HEK293T (cell line): Measurements from ENCODE around the gene FAM210B.

Experiments used
- CTCF ChIA-PET: fragments of 350-600 bp; formaldehyde crosslinking; extraction: SDS; loops from one replicate; lab custom pipeline; 2021; ENCODE audit warnings: antibody characterized with exemption, inconsistent platforms; lab: Yijun Ruan, JAX
- POLR2A ChIA-PET: fragments of 350-600 bp; formaldehyde crosslinking; extraction: SDS; loops from one replicate; lab custom pipeline; 2020; ENCODE audit warnings: antibody characterized with exemption, inconsistent platforms; lab: Yijun Ruan, JAX
- DNase-seq: peaks from one replicate; pipeline ENCODE4 v3.0.0; 2012; ENCODE audit warnings: mixed read lengths; ENCODE audit errors: extremely low spot score
- ARNT ChIP-seq: fragments of 450-650 bp; IDR thresholded peaks from 2 replicates; pipeline ENCODE4 v1.6.1; 2017; ENCODE audit warnings: mild to moderate bottlenecking
- BHLHE40 ChIP-seq: fragments of 450-650 bp; IDR thresholded peaks from 2 replicates; pipeline ENCODE4 v1.6.1; 2016; ENCODE audit warnings: mild to moderate bottlenecking, moderate library complexity, borderline replicate concordance
- CTBP1 ChIP-seq: fragments of 450-650 bp; IDR thresholded peaks from 2 replicates; pipeline ENCODE4 v1.6.1; 2016; ENCODE audit warnings: borderline replicate concordance
- ELF4 ChIP-seq: fragments of 450-650 bp; IDR thresholded peaks from 2 replicates; pipeline ENCODE4 v1.6.1; 2017; ENCODE audit warnings: antibody characterized with exemption
- FOXA1 ChIP-seq: fragments of 450-650 bp; IDR thresholded peaks from 2 replicates; pipeline ENCODE4 v1.6.1; 2016; ENCODE audit warnings: mild to moderate bottlenecking
- FOXK2 ChIP-seq: fragments of 450-650 bp; IDR thresholded peaks from 2 replicates; pipeline ENCODE4 v1.6.1; 2016; ENCODE audit warnings: mild to moderate bottlenecking
- FOXM1 ChIP-seq: fragments of 450-650 bp; IDR thresholded peaks from 2 replicates; pipeline ENCODE4 v1.6.1; 2017; ENCODE audit warnings: mild to moderate bottlenecking, borderline replicate concordance
- HDGF ChIP-seq: fragments of 450-650 bp; IDR thresholded peaks from 2 replicates; pipeline ENCODE4 v1.6.1; 2017; ENCODE audit warnings: antibody characterized with exemption, borderline replicate concordance
- L3MBTL2 ChIP-seq: fragments of 450-650 bp; conservative IDR thresholded peaks from 2 replicates; pipeline ENCODE4 v1.6.1; 2016; ENCODE audit warnings: mild to moderate bottlenecking
- LEF1 ChIP-seq: fragments of 450-650 bp; IDR thresholded peaks from 2 replicates; pipeline ENCODE4 v1.6.1; 2017; ENCODE audit warnings: mild to moderate bottlenecking, borderline replicate concordance
- NFRKB ChIP-seq: fragments of 450-650 bp; IDR thresholded peaks from 2 replicates; pipeline ENCODE4 v1.6.1; 2016; ENCODE audit warnings: mild to moderate bottlenecking, moderate library complexity
- PKNOX1 ChIP-seq: fragments of 450-650 bp; IDR thresholded peaks from 2 replicates; pipeline ENCODE4 v1.6.1; 2016
- SP1 ChIP-seq: fragments of 450-650 bp; IDR thresholded peaks from 2 replicates; pipeline ENCODE4 v1.6.1; 2017
- SUZ12 ChIP-seq: fragments of 450-650 bp; IDR thresholded peaks from 2 replicates; pipeline ENCODE4 v1.6.1; 2016; ENCODE audit warnings: mild to moderate bottlenecking
- TARDBP ChIP-seq: fragments of 450-650 bp; IDR thresholded peaks from 2 replicates; pipeline ENCODE4 v1.6.1; 2016
- ZNF384 ChIP-seq: fragments of 450-650 bp; IDR thresholded peaks from 2 replicates; pipeline ENCODE4 v1.6.1; 2016

The FAM210B gene

GRCh38 chr20:56348305-56348693 is 10.5 kb upstream of the FAM210B start:
- CTCF ChIA-PET: no interaction called here
- POLR2A ChIA-PET: no interaction called here
- no peak for TF ChIP-seq LEF1
- 0 out of 2 replicates have a peak, but pooled peaks have one; percentile 11 for TF ChIP-seq PKNOX1
- DNase-seq: no peak

- no peak for TF ChIP-seq SUZ12
- no peak for TF ChIP-seq ZNF384
- TF ChIP-seq PKNOX1: no peak
- TF ChIP-seq NFRKB: no peak
- no peak for DNase-seq
- ChIA-PET CTCF (no interaction called here), POLR2A (no interaction called here)
Measured at GRCh38 chr20:56348746-56349145, 10.0 kb upstream of the FAM210B start.

- DNase-seq: no peak
- no peak for TF ChIP-seq ARNT
- no peak for TF ChIP-seq HDGF
- POLR2A ChIA-PET: no interaction called here
Measured at GRCh38 chr20:56350842-56351241, 7.9 kb upstream of the FAM210B start.

DNA sequence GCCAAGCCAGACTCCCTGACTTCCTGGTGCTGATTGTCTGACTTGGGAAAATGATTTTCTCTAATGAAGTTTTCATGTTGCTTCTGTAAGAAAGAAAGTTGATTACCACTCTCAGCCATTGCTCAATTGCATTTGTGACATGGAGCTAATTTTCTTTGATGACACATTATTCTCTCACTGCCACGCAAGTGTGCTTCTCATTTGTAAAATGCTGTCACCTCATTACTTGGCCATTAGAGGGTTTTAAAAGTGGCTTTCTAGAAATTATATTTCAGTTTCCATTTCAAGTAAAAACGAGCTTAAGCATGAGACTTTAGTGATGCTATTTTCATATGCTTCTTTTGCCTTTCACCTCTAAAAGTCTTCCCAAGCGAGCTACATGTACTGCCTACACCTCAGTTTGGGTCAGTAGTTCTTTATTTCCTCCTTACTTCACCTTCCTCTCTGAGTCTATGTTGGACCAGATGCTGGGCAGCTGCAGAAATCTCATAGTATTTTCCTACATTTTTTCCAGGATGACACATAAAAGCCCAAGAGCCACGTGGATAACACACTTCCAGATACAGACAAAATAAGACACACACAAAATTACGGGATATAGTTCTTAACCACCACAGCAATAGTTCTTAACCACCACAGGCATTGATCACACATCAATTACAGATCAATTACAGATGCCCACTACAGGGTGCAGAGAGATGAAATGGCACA is 6.3 kb upstream of the FAM210B start:
- TF ChIP-seq SUZ12: no peak
- TF ChIP-seq SP1: no peak
- no peak for TF ChIP-seq PKNOX1
- TF ChIP-seq TARDBP: no peak
- TF ChIP-seq FOXA1: no peak
- TF ChIP-seq ARNT: no peak
- TF ChIP-seq NFRKB: no peak
- no peak for TF ChIP-seq LEF1
- no peak for TF ChIP-seq FOXK2
- no peak for TF ChIP-seq CTBP1
- TF ChIP-seq FOXM1: no peak
- TF ChIP-seq HDGF: no peak
- no peak for TF ChIP-seq BHLHE40
- no peak for TF ChIP-seq ELF4
- POLR2A ChIA-PET: no interaction called here
- CTCF ChIA-PET: interaction anchor here (1.1 kb wide), 1 partner anchor 9 kb away, joined by 6 read pairs; no protein-coding TSS in a partner anchor
- no peak for DNase-seq

More at GRCh38 chr20:56350842-56351241, 7.9 kb upstream of the FAM210B start:
- CTCF ChIA-PET: no interaction called here

DNA sequence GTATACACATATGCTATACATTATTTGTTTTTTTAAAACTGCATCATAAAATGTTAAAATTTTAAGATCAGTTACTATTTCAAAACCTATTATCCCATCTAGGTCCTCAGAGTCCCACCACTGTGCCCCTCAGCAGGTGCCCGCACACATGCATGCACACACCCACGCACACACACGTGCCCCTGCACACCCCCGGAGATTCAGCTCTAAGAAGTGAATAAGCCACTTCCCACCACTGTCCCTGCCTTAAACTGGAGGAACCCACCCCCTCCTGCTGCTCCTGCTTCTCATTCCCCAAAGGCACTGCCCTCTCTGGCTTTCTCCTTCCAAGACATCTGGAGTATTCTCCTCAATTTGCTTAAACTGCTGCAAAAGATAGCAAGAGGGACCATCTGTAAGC is 5.4 kb upstream of the FAM210B start:
- CTCF ChIA-PET: no interaction called here

More for the DNA sequence above, 5.4 kb upstream of the FAM210B start:
- TF ChIP-seq ARNT (no peak), NFRKB (no peak), ELF4 (no peak), TARDBP (no peak), PKNOX1 (no peak), HDGF (no peak), FOXK2 (no peak), SUZ12 (no peak), L3MBTL2 (no peak), ZNF384 (no peak), FOXA1 (no peak), FOXM1 (no peak), SP1 (no peak), CTBP1 (no peak), LEF1 (no peak), BHLHE40 (no peak)
- POLR2A ChIA-PET: no interaction called here
- DNase-seq: no peak
